Measurements from ENCODE around the gene TOMT. TPM values are rescaled to one million over a fixed set of nuclear protein-coding genes. Genes with fewer than 3 reads are reported as not detected.

Gene TOMT
- total RNA-seq, 1 experiment from 2014 or later, result not detected

DNA sequence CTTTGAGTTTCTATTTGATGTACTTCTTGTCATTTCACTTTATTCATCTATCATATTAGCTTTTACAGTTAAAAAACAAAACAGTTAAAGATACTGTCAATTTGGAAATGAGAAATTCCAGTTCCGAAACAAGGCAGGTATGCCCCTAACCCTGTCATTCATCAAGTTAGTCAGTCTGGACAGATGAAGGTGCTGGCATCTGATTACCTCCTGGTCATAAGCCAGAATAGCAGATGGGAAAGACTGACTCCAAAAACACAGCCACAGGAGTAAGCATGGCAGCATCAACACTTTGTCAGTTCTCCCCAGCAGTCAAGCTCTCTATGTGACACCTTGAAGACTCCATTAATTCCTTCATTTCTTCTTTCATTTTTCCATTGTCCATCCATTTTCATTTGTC lies 20.8 kb upstream of the TOMT start:
- H3K9me3 ChIP-seq (ENCODE audit: low read length), result no peaks in the 10 kb centered on the region
- H3K4me1 ChIP-seq (ENCODE audit: insufficient read depth, low read length), result peaks cover 18% of the 10 kb centered on the region
- ATAC-seq (no peak), DNase-seq (no peak)
- no peak overlapping the region for H3K9ac ChIP-seq (ENCODE audit: low read length)
- H3K79me2 ChIP-seq (ENCODE audit: low read length), result peaks cover 3% of the 10 kb centered on the region
- no peaks in the 10 kb centered on the region for H3K9me2 ChIP-seq (replicated peaks; ENCODE audit: low read length)
- no peaks in the 10 kb centered on the region for H3F3A ChIP-seq (ENCODE audit: low read length, unreplicated experiment)
- TF ChIP-seq EZH2phosphoT487 (IDR thresholded peaks at IDR 0.05; ENCODE audit: borderline replicate concordance, low read length) (no peak), EZH2 (IDR thresholded peaks at IDR 0.05; ENCODE audit: low read length, unreplicated experiment) (no peak)
- TF ChIP-seq, protein P1, sequence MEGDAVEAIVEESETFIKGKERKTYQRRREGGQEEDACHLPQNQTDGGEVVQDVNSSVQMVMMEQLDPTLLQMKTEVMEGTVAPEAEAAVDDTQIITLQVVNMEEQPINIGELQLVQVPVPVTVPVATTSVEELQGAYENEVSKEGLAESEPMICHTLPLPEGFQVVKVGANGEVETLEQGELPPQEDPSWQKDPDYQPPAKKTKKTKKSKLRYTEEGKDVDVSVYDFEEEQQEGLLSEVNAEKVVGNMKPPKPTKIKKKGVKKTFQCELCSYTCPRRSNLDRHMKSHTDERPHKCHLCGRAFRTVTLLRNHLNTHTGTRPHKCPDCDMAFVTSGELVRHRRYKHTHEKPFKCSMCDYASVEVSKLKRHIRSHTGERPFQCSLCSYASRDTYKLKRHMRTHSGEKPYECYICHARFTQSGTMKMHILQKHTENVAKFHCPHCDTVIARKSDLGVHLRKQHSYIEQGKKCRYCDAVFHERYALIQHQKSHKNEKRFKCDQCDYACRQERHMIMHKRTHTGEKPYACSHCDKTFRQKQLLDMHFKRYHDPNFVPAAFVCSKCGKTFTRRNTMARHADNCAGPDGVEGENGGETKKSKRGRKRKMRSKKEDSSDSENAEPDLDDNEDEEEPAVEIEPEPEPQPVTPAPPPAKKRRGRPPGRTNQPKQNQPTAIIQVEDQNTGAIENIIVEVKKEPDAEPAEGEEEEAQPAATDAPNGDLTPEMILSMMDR (conservative IDR thresholded peaks at IDR 0.05; ENCODE audit: low read depth, low read length), result no peak
- no peak overlapping the region for H3K4me3 ChIP-seq (ENCODE audit: low read length)
- no TSS peak for BruUV-seq (replicated peaks)
- H3K36me3 ChIP-seq (ENCODE audit: low read depth, low read length), result peaks cover 3% of the 10 kb centered on the region; the same call in 1 of the 2 replicates
- H2AFZ ChIP-seq (ENCODE audit: low read length), result no peak overlapping the region
- no peak overlapping the region for H3K27ac ChIP-seq (ENCODE audit: low read length)
- H4K20me1 ChIP-seq (ENCODE audit: low read length), result no peaks in the 10 kb centered on the region
- ChIA-PET POLR2A (ENCODE audit: unreplicated experiment) (no interaction called here), CTCF (no interaction called here)
- intact Hi-C loops (cut with micrococcal nuclease), result no loop called here
- H3K27me3 ChIP-seq (ENCODE audit: low read length), result no peaks in the 10 kb centered on the region
- no peak overlapping the region for H3K4me2 ChIP-seq (ENCODE audit: low read length)

DNA sequence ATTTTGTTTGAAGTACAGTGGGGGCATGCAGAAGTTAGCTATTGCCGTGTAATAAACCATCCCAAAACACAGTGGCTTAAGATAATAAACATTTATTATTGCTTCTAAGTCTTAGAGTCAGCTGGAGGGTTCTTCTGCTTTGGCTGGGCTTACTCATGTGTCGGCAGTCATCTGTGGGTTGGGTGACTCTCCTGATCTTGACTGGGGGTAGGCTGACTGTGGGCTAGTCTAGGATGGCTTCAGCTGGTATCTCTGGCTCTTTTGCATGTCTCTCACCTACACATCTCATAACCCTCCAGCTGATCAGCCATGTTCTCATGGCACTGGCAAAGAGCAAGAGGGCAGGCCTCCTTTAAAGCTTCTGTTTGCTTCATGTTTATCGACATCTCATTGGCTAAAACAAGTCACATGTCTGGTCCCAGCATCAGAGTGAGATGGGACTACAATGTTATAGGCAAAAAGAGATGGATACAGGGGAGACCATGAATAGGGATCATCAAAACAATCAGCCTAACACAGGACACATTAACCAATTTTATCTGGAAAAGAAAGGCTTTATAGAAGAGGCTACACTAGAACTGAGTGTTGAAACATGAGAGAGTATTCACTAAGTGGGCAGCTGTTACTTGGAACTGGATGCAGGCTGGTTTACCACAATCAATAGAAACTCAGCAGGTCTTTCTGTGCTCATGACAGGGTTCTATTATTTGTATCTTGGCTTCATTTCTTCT lies 19.9 kb upstream of the TOMT start:
- TF ChIP-seq EZH2 (IDR thresholded peaks at IDR 0.05; ENCODE audit: low read length, unreplicated experiment) (no peak), EZH2phosphoT487 (IDR thresholded peaks at IDR 0.05; ENCODE audit: borderline replicate concordance, low read length) (no peak)
- TF ChIP-seq, protein P1 (conservative IDR thresholded peaks at IDR 0.05; ENCODE audit: low read depth, low read length), result no peak
- Histone ChIP-seq H3K27me3 (ENCODE audit: low read length) (no peaks in the 10 kb centered on the region), H3K4me1 (ENCODE audit: insufficient read depth, low read length) (peaks cover 18% of the 10 kb centered on the region), H3K9ac (ENCODE audit: low read length) (no peak overlapping the region), H3F3A (ENCODE audit: low read length, unreplicated experiment) (no peaks in the 10 kb centered on the region), H3K27ac (ENCODE audit: low read length) (no peak overlapping the region), H3K79me2 (ENCODE audit: low read length) (no peaks in the 10 kb centered on the region), H3K9me3 (ENCODE audit: low read length) (no peaks in the 10 kb centered on the region), H3K4me2 (ENCODE audit: low read length) (no peak overlapping the region), H3K9me2 (replicated peaks; ENCODE audit: low read length) (no peaks in the 10 kb centered on the region), H2AFZ (ENCODE audit: low read length) (no peak overlapping the region), H3K36me3 (ENCODE audit: low read depth, low read length) (peaks cover 5% of the 10 kb centered on the region; the same call in 1 of the 2 replicates), H4K20me1 (ENCODE audit: low read length) (no peaks in the 10 kb centered on the region), H3K4me3 (ENCODE audit: low read length) (no peak overlapping the region)
- DNase-seq, result no peak
- ChIA-PET POLR2A (ENCODE audit: unreplicated experiment) (no interaction called here), CTCF (no interaction called here)
- intact Hi-C loops (cut with micrococcal nuclease), result no loop called here
- BruUV-seq (replicated peaks), result no TSS peak
- ATAC-seq, result no peak

DNA sequence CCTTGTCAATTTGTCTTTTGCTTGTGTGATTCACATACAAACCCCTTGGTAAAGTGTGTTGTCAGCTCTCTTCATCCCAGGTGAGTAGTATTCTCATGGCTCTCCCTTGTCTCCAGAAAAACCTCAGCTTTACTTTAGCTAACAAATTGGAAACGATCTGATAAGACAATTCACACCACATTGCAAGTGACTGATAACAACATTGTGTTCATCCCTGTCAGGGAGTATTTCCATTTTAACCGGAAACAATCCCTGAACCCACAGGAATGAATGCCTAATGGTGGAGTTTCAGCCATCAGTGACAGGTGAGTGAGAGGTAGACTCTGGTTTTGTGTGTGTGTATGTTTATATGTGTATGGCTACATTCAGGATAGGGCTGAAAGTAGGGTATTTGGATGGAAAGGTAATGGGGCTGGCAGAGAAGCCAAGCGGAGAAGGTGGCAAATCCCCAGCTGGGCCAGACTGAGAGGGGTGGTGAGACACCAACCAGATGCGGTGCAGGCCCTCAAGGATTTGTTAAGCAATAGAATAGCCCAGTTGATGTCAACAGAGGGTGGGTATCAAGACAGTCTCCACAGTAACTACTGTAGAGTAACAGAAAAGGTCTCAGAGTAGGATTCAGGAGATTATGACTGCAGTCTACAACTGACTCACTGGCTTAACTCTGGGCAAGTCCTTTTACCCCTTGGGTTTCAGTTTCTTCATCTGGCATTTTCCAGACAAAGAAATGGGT lies 17.5 kb upstream of the TOMT start:
- ATAC-seq, result no peak
- Histone ChIP-seq H3K36me3 (ENCODE audit: low read depth, low read length) (peaks cover 5% of the 10 kb centered on the region; the same call in 1 of the 2 replicates), H3K4me2 (ENCODE audit: low read length) (no peak overlapping the region), H2AFZ (ENCODE audit: low read length) (no peak overlapping the region), H3K27me3 (ENCODE audit: low read length) (no peaks in the 10 kb centered on the region), H3F3A (ENCODE audit: low read length, unreplicated experiment) (no peaks in the 10 kb centered on the region), H3K4me3 (ENCODE audit: low read length) (no peak overlapping the region), H3K9me2 (replicated peaks; ENCODE audit: low read length) (no peaks in the 10 kb centered on the region), H3K9ac (ENCODE audit: low read length) (no peak overlapping the region), H3K9me3 (ENCODE audit: low read length) (no peaks in the 10 kb centered on the region), H3K4me1 (ENCODE audit: insufficient read depth, low read length) (no peaks in the 10 kb centered on the region), H3K27ac (ENCODE audit: low read length) (no peak overlapping the region), H3K79me2 (ENCODE audit: low read length) (no peaks in the 10 kb centered on the region), H4K20me1 (ENCODE audit: low read length) (no peaks in the 10 kb centered on the region)
- no TSS peak for BruUV-seq (replicated peaks)
- ChIA-PET CTCF (no interaction called here), POLR2A (ENCODE audit: unreplicated experiment) (no interaction called here)
- no peak for DNase-seq
- intact Hi-C loops (cut with micrococcal nuclease), result no loop called here
- no peak for TF ChIP-seq EZH2 (IDR thresholded peaks at IDR 0.05; ENCODE audit: low read length, unreplicated experiment)
- no peak for TF ChIP-seq EZH2phosphoT487 (IDR thresholded peaks at IDR 0.05; ENCODE audit: borderline replicate concordance, low read length)
- TF ChIP-seq, protein P1 (conservative IDR thresholded peaks at IDR 0.05; ENCODE audit: low read depth, low read length), result no peak
